ENCODE data around the gene ASTN2.

Gene ASTN2

GRCh38 chr9:117028103-117028858 is 386.6 kb downstream of the ASTN2 start:
- DNase-seq (ENCODE audit: low read depth), result no peak
- no peak for TF ChIP-seq CTCF (IDR thresholded peaks at IDR 0.05; ENCODE audit: low read depth, low read length, missing control alignments)
- H3K4me3 ChIP-seq (ENCODE audit: low read depth, low read length), result no peak overlapping the region

GRCh38 chr9:117021906-117022305 is 393.0 kb downstream of the ASTN2 start:
- no peak overlapping the region for H3K4me3 ChIP-seq (ENCODE audit: low read depth, low read length)
- DNase-seq (ENCODE audit: low read depth), result no peak
- TF ChIP-seq CTCF (IDR thresholded peaks at IDR 0.05; ENCODE audit: low read depth, low read length, missing control alignments), result no peak

GRCh38 chr9:117018966-117019617 is 395.8 kb downstream of the ASTN2 start:
- DNase-seq (ENCODE audit: low read depth), result no peak
- no peak for TF ChIP-seq CTCF (IDR thresholded peaks at IDR 0.05; ENCODE audit: low read depth, low read length, missing control alignments)
- H3K4me3 ChIP-seq (ENCODE audit: low read depth, low read length), result no peak overlapping the region

- no peak for TF ChIP-seq CTCF (IDR thresholded peaks at IDR 0.05; ENCODE audit: low read depth, low read length, missing control alignments)
- no peak for DNase-seq (ENCODE audit: low read depth)
- no peak overlapping the region for H3K4me3 ChIP-seq (ENCODE audit: low read depth, low read length)
Observed at GRCh38 chr9:117017414-117017985, 397.4 kb downstream of the ASTN2 start.

GRCh38 chr9:117014061-117014460 is 400.8 kb downstream of the ASTN2 start:
- no peak for DNase-seq (ENCODE audit: low read depth)
- no peak for TF ChIP-seq CTCF (IDR thresholded peaks at IDR 0.05; ENCODE audit: low read depth, low read length, missing control alignments)
- no peak overlapping the region for H3K4me3 ChIP-seq (ENCODE audit: low read depth, low read length)

- TF ChIP-seq CTCF (IDR thresholded peaks at IDR 0.05; ENCODE audit: low read depth, low read length, missing control alignments), result no peak
- no peak overlapping the region for H3K4me3 ChIP-seq (ENCODE audit: low read depth, low read length)
- no peak for DNase-seq (ENCODE audit: low read depth)
Observed at GRCh38 chr9:117013440-117013995, 401.3 kb downstream of the ASTN2 start.

Data from GM12864 (cell line).